GM12878 (cell line): Measurements from ENCODE around the gene CYP51A1. TPM values are rescaled to one million over a fixed set of nuclear protein-coding genes. Genes with fewer than 3 reads are reported as not detected.

Source experiments
- ATAC-seq: fragments of 200-7000 bp; cut with Tn5 transposase; 3 replicates; pipeline ENCODE4 v1.9.1; 2020; ENCODE audit warnings: mild to moderate bottlenecking, moderate library complexity
- BruUV-seq: library from RNA; stranded (reverse); fragments of 400-500 nt; replicated peaks from 2 replicates; lab custom pipeline; 2021; lab: Mats Ljungman, UMichigan
- CTCF ChIA-PET: fragments of 300-600 bp; sonication (Branson Sonifier 250); formaldehyde crosslinking; extraction: SDS; loops from one replicate; lab custom pipeline; 2021; ENCODE audit warnings: inconsistent platforms; lab: Yijun Ruan, JAX
- POLR2A ChIA-PET: fragments of 350-600 bp; formaldehyde crosslinking; extraction: SDS; loops from one replicate; lab custom pipeline; 2021; ENCODE audit warnings: inconsistent platforms; lab: Charles Lee
- RAD21 ChIA-PET: fragments of 300-600 bp; sonication (Branson Sonifier 250); formaldehyde crosslinking; loops from one replicate; lab custom pipeline; 2023; ENCODE audit warnings: antibody characterized with exemption; ENCODE audit not compliant: unreplicated experiment; lab: Charles Lee
- SMC1A ChIA-PET: fragments of 300-600 bp; sonication (Branson Sonifier 250); formaldehyde crosslinking; loops from one replicate; lab custom pipeline; 2023; ENCODE audit not compliant: unreplicated experiment, uncharacterized antibody; lab: Charles Lee
- DNase-seq: peaks from one replicate; pipeline ENCODE4 v3.0.0-alpha.2; 2011; ENCODE audit warnings: low read depth, low spot score
- FAIRE-seq: peaks from 3 replicates; lab custom pipeline; 2011; peaks lifted over from hg19 to GRCh38; lab: Jason Lieb, UNC
- H2AFZ ChIP-seq: 2 replicates; pipeline ENCODE4 v1.6.0; 2011; ENCODE audit warnings: low read depth, low read length, control low read depth; ENCODE audit not compliant: control insufficient read depth
- H3K27ac ChIP-seq: 2 replicates; pipeline ENCODE4 v1.5.1; 2011; ENCODE audit warnings: control low read depth; ENCODE audit not compliant: control insufficient read depth, insufficient read depth
- H3K27me3 ChIP-seq, 2 experiments: replicated peaks in 1 of 2; 2 replicates each; pipeline versions ENCODE4 v1.6.0 to v1.6.1; 2011; ENCODE audit warnings: low read length in 1 of 2; ENCODE audit not compliant: control insufficient read depth in 2 of 2, insufficient read depth in 2 of 2
- H3K36me3 ChIP-seq, 2 experiments: 2 replicates each; pipeline ENCODE4 v1.5.1; 2011; ENCODE audit warnings: low read length in 1 of 2; ENCODE audit not compliant: control insufficient read depth in 2 of 2, insufficient read depth in 2 of 2
- H3K4me1 ChIP-seq: 2 replicates; pipeline ENCODE4 v1.6.1; 2011; ENCODE audit warnings: mild to moderate bottlenecking, low read length, moderate library complexity, mixed read lengths; ENCODE audit not compliant: control insufficient read depth, insufficient read depth
- H3K4me2 ChIP-seq: 2 replicates; pipeline ENCODE4 v1.6.0; 2011; ENCODE audit warnings: control low read depth; ENCODE audit not compliant: control insufficient read depth, insufficient read depth
- H3K4me3 ChIP-seq: fragments of 200-600 bp; sonication (generic); 2 replicates; pipeline ENCODE4 v1.5.1; 2016
- H3K79me2 ChIP-seq: 2 replicates; pipeline ENCODE4 v1.6.0; 2011; ENCODE audit warnings: low read length; ENCODE audit not compliant: control insufficient read depth, insufficient read depth
- H3K9ac ChIP-seq: 2 replicates; pipeline ENCODE4 v1.8.0; 2011; ENCODE audit warnings: low read length, control low read depth, mixed read lengths; ENCODE audit not compliant: control insufficient read depth, insufficient read depth
- H3K9me3 ChIP-seq: replicated peaks from 3 replicates; pipeline ENCODE4 v1.5.1; 2011; ENCODE audit warnings: mild to moderate bottlenecking, low read length; ENCODE audit not compliant: control insufficient read depth, insufficient read depth
- H4K20me1 ChIP-seq: 2 replicates; pipeline ENCODE4 v1.6.0; 2011; ENCODE audit not compliant: control insufficient read depth, insufficient read depth
- IRF4 ChIP-seq: IDR thresholded peaks from 2 replicates; pipeline ENCODE4 v1.6.1; 2011; ENCODE audit warnings: low read depth, low read length
- JUNB ChIP-seq: IDR thresholded peaks from 2 replicates; pipeline ENCODE4 v1.6.1; 2016; ENCODE audit warnings: antibody characterized with exemption, mild to moderate bottlenecking
- JUND ChIP-seq: IDR thresholded peaks from 2 replicates; pipeline ENCODE4 v1.6.1; 2012; ENCODE audit warnings: low read depth, mild to moderate bottlenecking, low read length, improper control_type of control experiment, moderate library complexity
- NFIC ChIP-seq: IDR thresholded peaks from 2 replicates; pipeline ENCODE4 v1.6.1; 2012; ENCODE audit warnings: low read depth, mild to moderate bottlenecking, inconsistent platforms, low read length, moderate library complexity
- NFXL1 ChIP-seq: fragments of 450-650 bp; IDR thresholded peaks from 2 replicates; pipeline ENCODE4 v1.6.1; 2017; ENCODE audit warnings: antibody characterized with exemption, mild to moderate bottlenecking, borderline replicate concordance
- RELA ChIP-seq: fragments of 450-650 bp; IDR thresholded peaks from 2 replicates; pipeline ENCODE4 v1.8.0; 2014; ENCODE audit warnings: borderline replicate concordance; ENCODE audit not compliant: partially characterized antibody
- TBL1XR1 ChIP-seq: IDR thresholded peaks from 2 replicates; pipeline ENCODE4 v1.6.1; 2012; ENCODE audit warnings: low read depth, low read length, improper control_type of control experiment
- YBX1 ChIP-seq: fragments of 450-650 bp; IDR thresholded peaks from 2 replicates; pipeline ENCODE4 v1.6.1; 2016; ENCODE audit warnings: antibody characterized with exemption
- ZNF384 ChIP-seq: IDR thresholded peaks from 2 replicates; pipeline ENCODE4 v1.6.1; 2012; ENCODE audit warnings: low read depth, mild to moderate bottlenecking, low read length, improper control_type of control experiment, borderline replicate concordance
- WGBS: methylation state at CpG from one replicate; pipeline ENCODE4 v1.1.6; 2016; ENCODE audit warnings: low lambda C conversion rate; ENCODE audit not compliant: insufficient replicate concordance, insufficient coverage; ENCODE audit errors: missing lambda C conversion rate; 5-methylcytosine and 5-hydroxymethylcytosine counted together
- in situ Hi-C: fragments of 300-500 bp; cut with MboI; formaldehyde crosslinking; loops from 9 replicates; pipeline ENCODE4 v1.14.3; 2018; ENCODE audit warnings: mixed read lengths
- intact Hi-C: fragments of 100-400 bp; cut with micrococcal nuclease; formaldehyde crosslinking; loops from one replicate; pipeline ENCODE4 v1.14.2; 2022; ENCODE audit not compliant: unreplicated experiment
- polyA plus RNA-seq, 11 experiments: library from polyadenylated mRNA; depleted of rRNA in 4 of 11; unstranded in 6 of 11; stranded (reverse) in 5 of 11; fragments of >200 nt; fragmentation: Nextera tagmentation in 4 of 11; fragmentation: Illumina TruSeq in 1 of 11; extraction: Ambion mirVana in 4 of 11; extraction: Trizol in 1 of 11; gene quantifications; 1 replicate in 1 of 11; 2 replicates in 10 of 11; pipeline versions ENCODE4 v1.2.1 to v1.2.3, GENCODE V29; 2011 to 2016; ENCODE audit warnings: inconsistent platforms in 2 of 11, missing spikeins in 2 of 11, low read depth in 1 of 11
- total RNA-seq, 4 experiments: library from RNA; depleted of rRNA in 3 of 4; stranded (reverse); fragments of >200 nt in 3 of 4; fragmentation: Illumina TruSeq in 1 of 4; extraction: Trizol in 1 of 4; gene quantifications; 2 replicates each; pipeline versions ENCODE4 v1.2.1 to v1.2.3, GENCODE V29; 2013 to 2021
- TF ChIP-seq, protein P1 (sequence below): IDR thresholded peaks from 2 replicates; pipeline ENCODE4 v1.6.1; 2012; ENCODE audit warnings: low read length, inconsistent platforms
- TF ChIP-seq, protein P2 (sequence below): IDR thresholded peaks from 2 replicates; pipeline ENCODE4 v1.6.1; 2011; ENCODE audit warnings: low read depth, mild to moderate bottlenecking, low read length, moderate library complexity, borderline replicate concordance; ENCODE audit errors: extremely low read depth

Gene CYP51A1
- total and polyA plus RNA-seq, 10 of the 15 experiments (the other 5 are each of a cell fraction or from before 2014, with no cell fraction given), result 21.5 to 113 (median 61.8) TPM

DNA sequence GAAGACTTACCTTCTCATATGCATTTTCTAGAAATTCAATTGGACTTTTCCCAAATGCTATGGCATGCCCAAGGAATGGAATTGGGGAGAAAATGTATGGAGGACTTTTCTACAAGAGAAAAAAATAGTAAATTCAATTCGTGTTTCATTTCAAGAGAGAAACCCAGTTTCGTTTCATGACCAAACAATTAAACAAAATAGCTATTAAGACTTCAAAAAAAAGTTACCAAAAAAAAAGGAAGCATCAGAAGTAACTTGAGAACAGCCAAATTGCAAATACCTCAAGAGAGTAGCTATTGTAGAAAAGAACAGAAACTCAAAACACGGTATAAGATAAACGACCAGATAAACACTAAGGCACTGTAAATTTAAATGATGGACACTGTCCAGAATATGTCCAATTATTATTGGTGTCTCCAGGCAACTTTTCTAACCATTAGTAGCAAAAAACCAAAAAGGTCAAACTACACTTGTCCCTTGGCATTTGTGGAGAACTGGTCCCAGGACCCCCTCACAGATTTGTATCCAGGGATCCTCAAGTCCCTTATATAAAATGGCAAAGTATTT lies 2.4 kb downstream of the CYP51A1 start:
- in situ Hi-C loops, result no loop called here
- 0 out of 2 replicates have a peak, but pooled peaks have one; percentile 14 for TF ChIP-seq JUNB
- TF ChIP-seq, protein P1, sequence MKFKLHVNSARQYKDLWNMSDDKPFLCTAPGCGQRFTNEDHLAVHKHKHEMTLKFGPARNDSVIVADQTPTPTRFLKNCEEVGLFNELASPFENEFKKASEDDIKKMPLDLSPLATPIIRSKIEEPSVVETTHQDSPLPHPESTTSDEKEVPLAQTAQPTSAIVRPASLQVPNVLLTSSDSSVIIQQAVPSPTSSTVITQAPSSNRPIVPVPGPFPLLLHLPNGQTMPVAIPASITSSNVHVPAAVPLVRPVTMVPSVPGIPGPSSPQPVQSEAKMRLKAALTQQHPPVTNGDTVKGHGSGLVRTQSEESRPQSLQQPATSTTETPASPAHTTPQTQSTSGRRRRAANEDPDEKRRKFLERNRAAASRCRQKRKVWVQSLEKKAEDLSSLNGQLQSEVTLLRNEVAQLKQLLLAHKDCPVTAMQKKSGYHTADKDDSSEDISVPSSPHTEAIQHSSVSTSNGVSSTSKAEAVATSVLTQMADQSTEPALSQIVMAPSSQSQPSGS, result no peak
- TF ChIP-seq JUND, result no peak
- no peak for TF ChIP-seq NFXL1
- no peak for TF ChIP-seq RELA
- TF ChIP-seq NFIC, result 0 out of 2 replicates have a peak, but pooled peaks have one; percentile 15
- no peak for TF ChIP-seq TBL1XR1
- TF ChIP-seq YBX1, result no peak
- TF ChIP-seq IRF4, result no peak
- TF ChIP-seq, protein P2, sequence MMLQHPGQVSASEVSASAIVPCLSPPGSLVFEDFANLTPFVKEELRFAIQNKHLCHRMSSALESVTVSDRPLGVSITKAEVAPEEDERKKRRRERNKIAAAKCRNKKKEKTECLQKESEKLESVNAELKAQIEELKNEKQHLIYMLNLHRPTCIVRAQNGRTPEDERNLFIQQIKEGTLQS, result no peak
- peak; percentile 92 for TF ChIP-seq ZNF384
- no peak overlapping the region for H2AFZ ChIP-seq
- peaks cover 50% of the 10 kb centered on the region for H3K79me2 ChIP-seq
- no peak for FAIRE-seq
- H3K4me3 ChIP-seq, result peak overlapping the region; percentile 39
- no peak overlapping the region for H3K27ac ChIP-seq
- no TSS peak for BruUV-seq
- H3K9ac ChIP-seq, result no peak overlapping the region
- ChIA-PET CTCF (interaction anchor here (1.0 to 2.5 kb wide), 8 partner anchors 35 to 330 kb away, joined by 3 to 9 read pairs (median 4); partner anchors contain the start of gene GATAD1), POLR2A (interaction anchor here (0.5 to 1.7 kb wide), 5 partner anchors 56 to 1919 kb away, joined by 3 to 9 read pairs (median 5); partner anchors contain the start of genes AKAP9, ANKIB1 and KRIT1), RAD21 (interaction anchor here (1.3 to 1.7 kb wide), 2 partner anchors 8 to 397 kb away, joined by 3 to 4 read pairs; partner anchors contain the start of genes PEX1 and RBM48), SMC1A (interaction anchor here (0.6 to 1.8 kb wide), 12 partner anchors 9 to 1834 kb away, joined by 3 to 7 read pairs (median 3); partner anchors contain the start of gene GATAD1)
- H3K27me3 ChIP-seq, result no peaks in the 10 kb centered on the region
- no peak for ATAC-seq
- H4K20me1 ChIP-seq, result no peaks in the 10 kb centered on the region
- H3K36me3 ChIP-seq, result peaks cover 0 to 8% of the 10 kb centered on the region in 2 experiments; a peak in 2 of 4 replicates
- peak overlapping the region; percentile 71 for H3K4me2 ChIP-seq
- H3K4me1 ChIP-seq, result peaks cover 3% of the 10 kb centered on the region; the same call in 1 of the 2 replicates
- H3K9me3 ChIP-seq, result no peaks in the 10 kb centered on the region; the same call in 2 of the 3 replicates
- intact Hi-C loops, result loop anchor here (5.0 kb wide), 3 partner anchors 115 to 250 kb away; partner anchors contain the start of genes AKAP9, ANKIB1, KRIT1 and MTERF1
- 2% methylated on average over 4 of the region's 4 CpGs for WGBS
- DNase-seq, result no peak
